GM13977 (cell line): ENCODE data around the gene SHC1.

ENCODE experiments used
- DNase-seq: peaks from one replicate; pipeline ENCODE4 v3.0.0; 2012; ENCODE audit warnings: low spot score
- in situ Hi-C: fragments of 300-500 bp; cut with MboI; formaldehyde crosslinking; loops from one replicate; pipeline ENCODE4 v1.12.0; 2022; ENCODE audit warnings: low sequenced_read_pairs, low pct_unique_long_range_greater_than_20kb, mixed read lengths, inconsistent platforms; ENCODE audit not compliant: unreplicated experiment
- TF ChIP-seq, protein P1 (sequence below): IDR thresholded peaks from 2 replicates; pipeline ENCODE4 v1.5.1; 2012; ENCODE audit warnings: mild to moderate bottlenecking, control low read depth; ENCODE audit not compliant: insufficient read depth; ENCODE audit errors: extremely low read depth, missing control alignments

The SHC1 gene

DNA sequence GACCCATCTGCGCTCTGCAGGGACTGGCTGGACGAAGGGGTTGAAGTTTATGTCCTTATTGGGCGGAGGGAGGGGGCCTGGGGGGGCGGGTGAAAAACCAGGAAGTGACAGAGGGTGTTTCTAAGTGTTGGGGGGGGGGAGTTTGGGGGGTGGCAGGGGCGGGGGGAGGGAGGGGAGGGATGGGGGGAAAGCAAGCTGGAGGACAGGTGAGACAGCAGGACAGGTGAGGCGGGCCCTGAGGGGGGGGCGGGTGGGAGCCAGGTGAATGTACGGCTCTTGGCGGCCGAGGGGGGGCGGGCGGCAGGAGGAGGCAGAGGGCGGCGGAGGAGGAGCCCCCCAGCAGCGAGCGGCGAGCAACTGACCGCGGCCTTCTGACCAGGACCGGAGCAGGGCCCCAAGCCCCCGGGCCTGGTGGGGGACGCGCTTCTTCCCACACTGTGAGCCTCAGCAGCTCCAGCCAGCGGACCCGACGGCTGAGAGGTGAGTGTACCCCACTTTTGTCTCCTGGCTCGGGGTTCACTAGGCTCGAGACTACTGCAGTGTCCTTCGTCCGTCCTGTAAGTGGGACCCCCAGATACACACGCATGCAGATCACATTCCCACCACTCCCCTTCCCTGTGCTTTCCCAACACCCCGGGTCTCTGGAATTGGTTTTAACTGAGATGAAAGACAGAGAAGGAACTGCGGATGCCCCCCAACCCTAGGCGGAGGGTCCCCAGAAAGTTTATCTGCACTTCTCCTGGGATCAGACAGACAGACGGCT, 32.1 kb upstream of the SHC1 start, which contains the start of gene ZBTB7B:
Gene ZBTB7B (plus strand): TSS at position 339 of the 763 bp plus-strand sequence. CDS start 11,859 bp downstream, outside the sequence.
- in situ Hi-C loops = no loop called here
- DNase-seq = peak; percentile 84

GRCh38 chr1:155001675-155002463, 31.3 kb upstream of the SHC1 start:
- DNase-seq = peak; percentile 99
- in situ Hi-C loops = no loop called here
- TF ChIP-seq, protein P1, sequence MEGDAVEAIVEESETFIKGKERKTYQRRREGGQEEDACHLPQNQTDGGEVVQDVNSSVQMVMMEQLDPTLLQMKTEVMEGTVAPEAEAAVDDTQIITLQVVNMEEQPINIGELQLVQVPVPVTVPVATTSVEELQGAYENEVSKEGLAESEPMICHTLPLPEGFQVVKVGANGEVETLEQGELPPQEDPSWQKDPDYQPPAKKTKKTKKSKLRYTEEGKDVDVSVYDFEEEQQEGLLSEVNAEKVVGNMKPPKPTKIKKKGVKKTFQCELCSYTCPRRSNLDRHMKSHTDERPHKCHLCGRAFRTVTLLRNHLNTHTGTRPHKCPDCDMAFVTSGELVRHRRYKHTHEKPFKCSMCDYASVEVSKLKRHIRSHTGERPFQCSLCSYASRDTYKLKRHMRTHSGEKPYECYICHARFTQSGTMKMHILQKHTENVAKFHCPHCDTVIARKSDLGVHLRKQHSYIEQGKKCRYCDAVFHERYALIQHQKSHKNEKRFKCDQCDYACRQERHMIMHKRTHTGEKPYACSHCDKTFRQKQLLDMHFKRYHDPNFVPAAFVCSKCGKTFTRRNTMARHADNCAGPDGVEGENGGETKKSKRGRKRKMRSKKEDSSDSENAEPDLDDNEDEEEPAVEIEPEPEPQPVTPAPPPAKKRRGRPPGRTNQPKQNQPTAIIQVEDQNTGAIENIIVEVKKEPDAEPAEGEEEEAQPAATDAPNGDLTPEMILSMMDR = peak; percentile 51

More for the DNA sequence above, 32.1 kb upstream of the SHC1 start, which contains the start of gene ZBTB7B:
- TF ChIP-seq, protein P1 = no peak

- in situ Hi-C loops = no loop called here
- DNase-seq = no peak
- TF ChIP-seq, protein P1 = no peak
These were observed 30.8 kb upstream of the SHC1 start for GRCh38 chr1:155001425-155001674.

DNA sequence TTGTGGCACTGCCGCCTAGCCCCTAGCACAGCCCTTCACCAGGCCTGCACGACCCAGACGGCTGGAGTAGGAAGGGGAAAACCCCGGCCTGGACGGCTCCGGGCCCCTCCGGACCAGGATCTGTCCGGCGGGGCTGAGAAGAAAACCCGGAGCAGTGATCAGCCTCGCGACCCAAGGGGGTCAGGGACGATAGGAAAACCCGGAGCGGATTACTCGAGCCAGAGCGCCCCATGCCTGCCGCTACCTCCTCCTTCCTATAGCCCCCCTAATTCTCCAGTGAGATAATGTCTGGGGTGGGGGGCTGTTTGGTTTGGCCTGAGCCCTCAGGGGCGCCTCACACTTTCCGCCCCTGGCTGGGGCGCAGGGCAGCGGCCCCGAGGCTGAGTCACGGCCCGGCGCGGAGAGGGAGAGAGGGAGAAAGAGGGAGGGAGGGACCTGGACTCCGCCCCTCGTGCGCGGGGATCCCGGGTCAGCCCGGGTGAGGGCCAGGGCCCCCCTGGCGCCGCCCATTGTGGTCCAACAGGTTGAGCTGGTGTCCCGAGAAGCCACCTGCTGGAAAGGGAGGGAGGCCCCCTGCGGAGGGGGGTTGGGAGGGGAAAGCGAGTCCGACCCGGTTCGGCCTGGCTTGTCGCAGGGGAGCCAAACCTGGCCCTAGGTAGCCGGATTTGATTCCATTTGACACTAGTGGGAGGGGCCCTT, 30.3 kb upstream of the SHC1 start:
- in situ Hi-C loops = no loop called here
- peak; percentile 90 for DNase-seq
- TF ChIP-seq, protein P1 = no peak

GRCh38 chr1:155000411-155000725, 29.8 kb upstream of the SHC1 start:
- TF ChIP-seq, protein P1 = no peak
- DNase-seq = peak; percentile 58
- in situ Hi-C loops = no loop called here

- TF ChIP-seq, protein P1 = peak; percentile 0
- in situ Hi-C loops = no loop called here
- peak; percentile 84 for DNase-seq
These were observed 29.2 kb upstream of the SHC1 start for GRCh38 chr1:154999571-155000410.
